Measurements from ENCODE around the gene SPRED2.

SPRED2 gene

DNA sequence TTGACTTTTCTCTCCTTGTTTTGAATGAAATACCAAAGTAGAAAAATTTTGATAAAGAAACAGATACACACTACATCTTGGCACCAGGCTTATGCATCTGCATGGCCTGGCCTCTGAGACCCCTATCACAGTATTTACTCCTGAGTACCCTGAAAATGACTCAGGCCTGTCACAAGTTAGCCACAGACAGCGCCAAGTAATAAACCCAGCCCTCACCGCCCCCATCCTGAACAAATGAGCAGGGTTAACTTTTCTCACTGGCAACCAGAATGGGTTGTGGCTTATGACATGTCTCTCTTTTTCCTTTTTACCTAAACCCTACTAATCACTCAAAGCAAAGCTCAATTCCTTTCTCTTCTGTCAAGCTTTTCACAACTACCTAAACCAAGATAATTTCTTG lies 35.3 kb downstream of the SPRED2 start:
- TF ChIP-seq SIN3A (IDR thresholded peaks at IDR 0.05; ENCODE audit: borderline replicate concordance, insufficient read depth, low read length) (no peak), REST (IDR thresholded peaks at IDR 0.05; ENCODE audit: insufficient read depth in 1 of 2, low read depth in 2 of 2, low read length in 2 of 2) (no peak), POLR2AphosphoS5 (IDR thresholded peaks at IDR 0.05; ENCODE audit: low read depth, low read length) (no peak), FOXP2 (optimal IDR thresholded peaks at IDR 0.05; ENCODE audit: borderline replicate concordance, extremely low read depth, extremely low read length, insufficient read depth) (no peak), TAF1 (IDR thresholded peaks at IDR 0.05; ENCODE audit: borderline replicate concordance, insufficient read depth, low read length) (no peak)

- TF ChIP-seq SIN3A (IDR thresholded peaks at IDR 0.05; ENCODE audit: borderline replicate concordance, insufficient read depth, low read length), result no peak
- TF ChIP-seq POLR2AphosphoS5 (IDR thresholded peaks at IDR 0.05; ENCODE audit: low read depth, low read length), result no peak
Measured at GRCh38 chr2:65396348-65397026, 35.9 kb downstream of the SPRED2 start.

GRCh38 chr2:65395621-65396347 lies 36.6 kb downstream of the SPRED2 start:
- TF ChIP-seq POLR2AphosphoS5 (IDR thresholded peaks at IDR 0.05; ENCODE audit: low read depth, low read length) (0 out of 2 replicates have a peak, but pooled peaks have one; percentile 15), TAF1 (IDR thresholded peaks at IDR 0.05; ENCODE audit: borderline replicate concordance, insufficient read depth, low read length) (no peak), SIN3A (IDR thresholded peaks at IDR 0.05; ENCODE audit: borderline replicate concordance, insufficient read depth, low read length) (no peak), REST (IDR thresholded peaks at IDR 0.05; ENCODE audit: insufficient read depth in 1 of 2, low read depth in 2 of 2, low read length in 2 of 2) (no peak), FOXP2 (optimal IDR thresholded peaks at IDR 0.05; ENCODE audit: borderline replicate concordance, extremely low read depth, extremely low read length, insufficient read depth) (no peak)

DNA sequence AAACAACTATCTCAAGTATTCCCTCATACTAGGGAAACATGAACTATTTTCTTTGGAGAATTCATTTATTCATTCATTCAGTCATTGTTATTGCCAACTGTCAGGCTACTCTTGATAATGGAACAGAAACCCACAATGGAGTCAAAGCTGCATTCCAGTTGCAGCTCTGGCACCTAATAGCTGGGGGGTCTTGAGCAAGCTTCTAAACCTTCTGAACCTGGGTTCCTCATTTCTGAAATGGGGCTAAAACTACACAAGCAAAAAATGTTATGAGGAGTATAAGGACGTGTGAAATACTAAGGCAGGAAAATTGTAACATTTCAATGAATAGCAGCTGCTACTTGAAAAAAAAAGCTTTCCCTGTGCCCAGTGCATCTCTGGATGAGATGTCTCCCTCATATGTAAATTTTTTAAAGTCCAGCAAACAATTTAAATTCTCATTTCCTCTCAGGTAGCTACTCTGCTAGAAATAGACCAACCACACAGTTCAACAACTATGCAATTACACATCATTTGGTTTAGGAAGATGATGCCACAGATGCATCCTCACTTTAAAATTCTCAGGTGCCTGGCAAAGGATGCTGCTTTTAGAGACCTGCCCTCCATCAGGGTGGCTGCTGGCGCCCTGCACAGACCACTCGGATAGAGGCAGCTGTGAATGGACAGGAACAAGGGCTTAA lies 38.5 kb downstream of the SPRED2 start:
- no peak for TF ChIP-seq TAF1 (IDR thresholded peaks at IDR 0.05; ENCODE audit: borderline replicate concordance, insufficient read depth, low read length)
- TF ChIP-seq FOXP2 (optimal IDR thresholded peaks at IDR 0.05; ENCODE audit: borderline replicate concordance, extremely low read depth, extremely low read length, insufficient read depth), result no peak
- no peak for TF ChIP-seq REST (IDR thresholded peaks at IDR 0.05; ENCODE audit: insufficient read depth in 1 of 2, low read depth in 2 of 2, low read length in 2 of 2)
- TF ChIP-seq POLR2AphosphoS5 (IDR thresholded peaks at IDR 0.05; ENCODE audit: low read depth, low read length), result no peak
- TF ChIP-seq SIN3A (IDR thresholded peaks at IDR 0.05; ENCODE audit: borderline replicate concordance, insufficient read depth, low read length), result no peak

DNA sequence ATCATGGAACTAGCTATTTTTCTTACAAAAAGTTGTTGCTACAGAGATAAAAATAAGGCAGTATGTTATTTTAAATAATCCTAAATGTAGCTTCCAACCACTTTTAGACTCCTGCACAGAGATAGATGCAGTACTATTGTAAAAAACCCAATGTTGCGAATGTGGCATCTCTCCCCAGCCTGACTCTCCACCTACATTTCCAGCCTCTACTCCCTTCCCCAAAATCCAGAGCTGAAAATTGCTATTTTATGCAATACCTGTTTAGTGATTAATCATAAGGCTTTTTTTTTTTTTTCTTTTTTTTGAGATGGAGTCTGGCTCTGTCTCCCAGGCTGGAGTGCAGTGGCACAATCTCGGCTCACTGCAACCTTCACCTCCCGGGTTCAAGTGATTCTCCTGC lies 39.4 kb downstream of the SPRED2 start:
- TF ChIP-seq REST (IDR thresholded peaks at IDR 0.05; ENCODE audit: insufficient read depth in 1 of 2, low read depth in 2 of 2, low read length in 2 of 2), result no peak
- no peak for TF ChIP-seq FOXP2 (optimal IDR thresholded peaks at IDR 0.05; ENCODE audit: borderline replicate concordance, extremely low read depth, extremely low read length, insufficient read depth)
- no peak for TF ChIP-seq POLR2AphosphoS5 (IDR thresholded peaks at IDR 0.05; ENCODE audit: low read depth, low read length)
- no peak for TF ChIP-seq TAF1 (IDR thresholded peaks at IDR 0.05; ENCODE audit: borderline replicate concordance, insufficient read depth, low read length)
- TF ChIP-seq SIN3A (IDR thresholded peaks at IDR 0.05; ENCODE audit: borderline replicate concordance, insufficient read depth, low read length), result no peak

All from PFSK-1 (cell line).